IPS-NIHi7 (cell line): ENCODE measurements around the gene RAP1GAP2.
"Not testable (repeated sequence)": the region's sequence is repeated elsewhere in the genome, so short reads cannot be mapped to it uniquely, and the experiment has no call there.

Experiments
- DNase-seq: peaks from one replicate; pipeline ENCODE4 v3.0.0; 2012; ENCODE audit warnings: mixed read lengths; ENCODE audit errors: extremely low spot score

RAP1GAP2 gene

GRCh38 chr17:2995886-2996809 is 199.9 kb downstream of the RAP1GAP2 start:
- DNase-seq = no peak

- no peak for DNase-seq
These were observed 200.8 kb downstream of the RAP1GAP2 start for GRCh38 chr17:2996810-2997670.

GRCh38 chr17:2998469-2998901 is 202.2 kb downstream of the RAP1GAP2 start:
- DNase-seq = not testable (repeated sequence)

GRCh38 chr17:3002538-3003295 is 206.5 kb downstream of the RAP1GAP2 start:
- no peak for DNase-seq

- no peak for DNase-seq
These were observed 207.3 kb downstream of the RAP1GAP2 start for GRCh38 chr17:3003296-3004149.

- DNase-seq = no peak
These were observed 208.0 kb downstream of the RAP1GAP2 start for GRCh38 chr17:3004150-3004801.

- no peak for DNase-seq
These were observed 208.7 kb downstream of the RAP1GAP2 start for GRCh38 chr17:3004925-3005324.

GRCh38 chr17:3005696-3006095 is 209.5 kb downstream of the RAP1GAP2 start:
- DNase-seq = no peak

GRCh38 chr17:3006801-3007200 is 210.6 kb downstream of the RAP1GAP2 start:
- no peak for DNase-seq

GRCh38 chr17:3007651-3008121 is 211.4 kb downstream of the RAP1GAP2 start:
- no peak for DNase-seq

- DNase-seq = no peak
These were observed 212.4 kb downstream of the RAP1GAP2 start for GRCh38 chr17:3008336-3009288.

- no peak for DNase-seq
These were observed 213.2 kb downstream of the RAP1GAP2 start for GRCh38 chr17:3009411-3009920.

- DNase-seq = no peak
These were observed 215.7 kb downstream of the RAP1GAP2 start for GRCh38 chr17:3011891-3012290.

GRCh38 chr17:3012926-3013581 is 216.8 kb downstream of the RAP1GAP2 start:
- peak; percentile 94 for DNase-seq

GRCh38 chr17:3015890-3016289 is 219.7 kb downstream of the RAP1GAP2 start:
- DNase-seq = no peak

GRCh38 chr17:3017936-3018335 is 221.7 kb downstream of the RAP1GAP2 start:
- DNase-seq = no peak

- no peak for DNase-seq
These were observed 223.5 kb downstream of the RAP1GAP2 start for GRCh38 chr17:3019761-3020160.

- no peak for DNase-seq
These were observed 224.1 kb downstream of the RAP1GAP2 start for GRCh38 chr17:3020381-3020780.
